WTC11 (cell line): ENCODE measurements around the gene ICE2.

Experiments used
- CBFB ChIP-seq: sonication (generic); formaldehyde crosslinking; IDR thresholded peaks from 2 replicates; pipeline ENCODE4 v1.8.1; 2022; ENCODE audit warnings: mild to moderate bottlenecking, low read depth, missing genetic modification reagents
- CREM ChIP-seq: sonication (generic); formaldehyde crosslinking; IDR thresholded peaks from 2 replicates; pipeline ENCODE4 v1.8.1; 2022; ENCODE audit warnings: mild to moderate bottlenecking, missing genetic modification reagents, moderate library complexity
- FOXJ3 ChIP-seq: sonication (generic); formaldehyde crosslinking; IDR thresholded peaks from 2 replicates; pipeline ENCODE4 v1.9.0; 2021; ENCODE audit warnings: missing genetic modification reagents, mild to moderate bottlenecking, borderline replicate concordance
- NR3C1 ChIP-seq: sonication (generic); formaldehyde crosslinking; conservative IDR thresholded peaks from 2 replicates; pipeline ENCODE4 v1.8.1; 2023; ENCODE audit warnings: low read depth, mild to moderate bottlenecking, missing genetic modification reagents
- PRDM15 ChIP-seq: sonication (generic); formaldehyde crosslinking; IDR thresholded peaks from 2 replicates; pipeline ENCODE4 v1.8.0; 2022; ENCODE audit warnings: missing genetic modification reagents
- PRRX2 ChIP-seq: fragments of 250-450 bp; sonication (Bioruptor Pico); IDR thresholded peaks from 2 replicates; pipeline ENCODE4 v1.8.0; 2021; ENCODE audit warnings: mild to moderate bottlenecking
- ZSCAN18 ChIP-seq: fragments of 250-450 bp; sonication (Bioruptor Pico); IDR thresholded peaks from 2 replicates; pipeline ENCODE4 v2.1.2; 2022; ENCODE audit warnings: mild to moderate bottlenecking, moderate library complexity
- TF ChIP-seq, protein P1 (sequence below): sonication (generic); formaldehyde crosslinking; IDR thresholded peaks from 2 replicates; pipeline ENCODE4 v1.8.1; 2023; ENCODE audit warnings: mild to moderate bottlenecking, missing genetic modification reagents, moderate library complexity
- TF ChIP-seq, protein P2 (sequence below): fragments of 200-600 bp; IDR thresholded peaks from 2 replicates; pipeline ENCODE4 v1.8.0; 2022; ENCODE audit warnings: antibody characterized with exemption
- TF ChIP-seq, protein P3 (sequence below): sonication (generic); formaldehyde crosslinking; conservative IDR thresholded peaks from 2 replicates; pipeline ENCODE4 v1.8.1; 2022; ENCODE audit warnings: mild to moderate bottlenecking, missing genetic modification reagents

GRCh38 chr15:60395276-60396011 lies 83.5 kb downstream of the ICE2 start:
- TF ChIP-seq NR3C1 = no peak
- TF ChIP-seq, protein P1, sequence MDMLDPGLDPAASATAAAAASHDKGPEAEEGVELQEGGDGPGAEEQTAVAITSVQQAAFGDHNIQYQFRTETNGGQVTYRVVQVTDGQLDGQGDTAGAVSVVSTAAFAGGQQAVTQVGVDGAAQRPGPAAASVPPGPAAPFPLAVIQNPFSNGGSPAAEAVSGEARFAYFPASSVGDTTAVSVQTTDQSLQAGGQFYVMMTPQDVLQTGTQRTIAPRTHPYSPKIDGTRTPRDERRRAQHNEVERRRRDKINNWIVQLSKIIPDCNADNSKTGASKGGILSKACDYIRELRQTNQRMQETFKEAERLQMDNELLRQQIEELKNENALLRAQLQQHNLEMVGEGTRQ (CRISPR knock-in tag) = no peak
- no peak for TF ChIP-seq CBFB
- TF ChIP-seq, protein P2, sequence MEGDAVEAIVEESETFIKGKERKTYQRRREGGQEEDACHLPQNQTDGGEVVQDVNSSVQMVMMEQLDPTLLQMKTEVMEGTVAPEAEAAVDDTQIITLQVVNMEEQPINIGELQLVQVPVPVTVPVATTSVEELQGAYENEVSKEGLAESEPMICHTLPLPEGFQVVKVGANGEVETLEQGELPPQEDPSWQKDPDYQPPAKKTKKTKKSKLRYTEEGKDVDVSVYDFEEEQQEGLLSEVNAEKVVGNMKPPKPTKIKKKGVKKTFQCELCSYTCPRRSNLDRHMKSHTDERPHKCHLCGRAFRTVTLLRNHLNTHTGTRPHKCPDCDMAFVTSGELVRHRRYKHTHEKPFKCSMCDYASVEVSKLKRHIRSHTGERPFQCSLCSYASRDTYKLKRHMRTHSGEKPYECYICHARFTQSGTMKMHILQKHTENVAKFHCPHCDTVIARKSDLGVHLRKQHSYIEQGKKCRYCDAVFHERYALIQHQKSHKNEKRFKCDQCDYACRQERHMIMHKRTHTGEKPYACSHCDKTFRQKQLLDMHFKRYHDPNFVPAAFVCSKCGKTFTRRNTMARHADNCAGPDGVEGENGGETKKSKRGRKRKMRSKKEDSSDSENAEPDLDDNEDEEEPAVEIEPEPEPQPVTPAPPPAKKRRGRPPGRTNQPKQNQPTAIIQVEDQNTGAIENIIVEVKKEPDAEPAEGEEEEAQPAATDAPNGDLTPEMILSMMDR = no peak
- TF ChIP-seq ZSCAN18 (CRISPR knock-in tag) = no peak
- TF ChIP-seq PRRX2 (CRISPR knock-in tag) = no peak
- TF ChIP-seq, protein P3, sequence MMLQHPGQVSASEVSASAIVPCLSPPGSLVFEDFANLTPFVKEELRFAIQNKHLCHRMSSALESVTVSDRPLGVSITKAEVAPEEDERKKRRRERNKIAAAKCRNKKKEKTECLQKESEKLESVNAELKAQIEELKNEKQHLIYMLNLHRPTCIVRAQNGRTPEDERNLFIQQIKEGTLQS (CRISPR knock-in tag) = no peak
- no peak for TF ChIP-seq FOXJ3
- no peak for TF ChIP-seq PRDM15 (CRISPR knock-in tag)
- no peak for TF ChIP-seq CREM (CRISPR knock-in tag)
